ENCODE measurements around the gene CCDC87.

GRCh38 chr11:66564984-66565383 lies 27.9 kb downstream of the CCDC87 start:
- TF ChIP-seq CTCF (IDR thresholded peaks at IDR 0.05), result no peak
- no peak for TF ChIP-seq POLR2AphosphoS5 (IDR thresholded peaks at IDR 0.05; ENCODE audit: low read depth, low read length)

All from Panc1 (cell line).